NCI-H748 (cell line): ENCODE results near the gene NFKBIE.

Source experiments
- DNase-seq: peaks from one replicate; lab custom pipeline; 2025; ENCODE audit not compliant: unreplicated experiment; lab: John Stamatoyannopoulos, UW

The NFKBIE gene

GRCh38 chr6:44260451-44261297 is 4.7 kb downstream of the NFKBIE start:
- no peak for DNase-seq

GRCh38 chr6:44260011-44260410 is 5.3 kb downstream of the NFKBIE start:
- DNase-seq: no peak

- no peak for DNase-seq
Measured at GRCh38 chr6:44258921-44259320, 6.4 kb downstream of the NFKBIE start.

- DNase-seq: no peak
Measured at GRCh38 chr6:44258325-44258863, 7.0 kb downstream of the NFKBIE start.

GRCh38 chr6:44257753-44258324 is 7.5 kb downstream of the NFKBIE start:
- no peak for DNase-seq

- peak; percentile 88 for DNase-seq
Measured at GRCh38 chr6:44257025-44257752, 8.2 kb downstream of the NFKBIE start, which contains the start of gene SLC35B2. Gene SLC35B2, minus strand, starts transcription at chr6:44257528. Its CDS starts 118 bp downstream, at chr6:44257410.

GRCh38 chr6:44256775-44257024 is 8.7 kb downstream of the NFKBIE start:
- DNase-seq: no peak

GRCh38 chr6:44255871-44256774 is 9.2 kb downstream of the NFKBIE start:
- DNase-seq: no peak

- DNase-seq: no peak
Measured at GRCh38 chr6:44255105-44255808, 10.1 kb downstream of the NFKBIE start.

- DNase-seq: no peak
Measured at GRCh38 chr6:44254191-44255104, 10.9 kb downstream of the NFKBIE start.

GRCh38 chr6:44253307-44254101 is 11.8 kb downstream of the NFKBIE start:
- peak; percentile 51 for DNase-seq

- DNase-seq: no peak
Measured at GRCh38 chr6:44251576-44252524, 13.5 kb downstream of the NFKBIE start.

- DNase-seq: no peak
Measured at GRCh38 chr6:44250718-44251123, 14.6 kb downstream of the NFKBIE start.

GRCh38 chr6:44250067-44250717 is 15.2 kb downstream of the NFKBIE start:
- DNase-seq: no peak

- DNase-seq: no peak
Measured at GRCh38 chr6:44249082-44249748, 16.1 kb downstream of the NFKBIE start.

- no peak for DNase-seq
Measured at GRCh38 chr6:44248579-44248978, 16.8 kb downstream of the NFKBIE start.
